HG03439 (cell line): ENCODE data around the gene IFT81.
"Not testable (repeated sequence)": the region's sequence is repeated elsewhere in the genome, so short reads cannot be mapped to it uniquely, and the experiment has no call there.

Experiments
- ATAC-seq: cut with Tn5 transposase; IDR thresholded peaks from one replicate; pipeline ENCODE4 v1.9.1; 2021; ENCODE audit warnings: mild to moderate bottlenecking, moderate library complexity; ENCODE audit not compliant: unreplicated experiment

The IFT81 gene

GRCh38 chr12:110235383-110235782, 111.2 kb downstream of the IFT81 start:
- no peak for ATAC-seq

- no peak for ATAC-seq
Measured at GRCh38 chr12:110243227-110243626, 119.1 kb downstream of the IFT81 start.

GRCh38 chr12:110244372-110244771, 120.2 kb downstream of the IFT81 start:
- ATAC-seq: no peak

- no peak for ATAC-seq
Measured at GRCh38 chr12:110244829-110245228, 120.7 kb downstream of the IFT81 start.

GRCh38 chr12:110245369-110245772, 121.2 kb downstream of the IFT81 start:
- ATAC-seq: no peak

- no peak for ATAC-seq
Measured at GRCh38 chr12:110246636-110247339, 122.6 kb downstream of the IFT81 start.

GRCh38 chr12:110247340-110248095, 123.4 kb downstream of the IFT81 start:
- no peak for ATAC-seq

- ATAC-seq: no peak
Measured at GRCh38 chr12:110248096-110248447, 123.9 kb downstream of the IFT81 start.

- no peak for ATAC-seq
Measured at GRCh38 chr12:110249105-110249504, 124.9 kb downstream of the IFT81 start.

- no peak for ATAC-seq
Measured at GRCh38 chr12:110249716-110250225, 125.6 kb downstream of the IFT81 start.

- ATAC-seq: no peak
Measured at GRCh38 chr12:110251381-110251780, 127.2 kb downstream of the IFT81 start.

- no peak for ATAC-seq
Measured at GRCh38 chr12:110252716-110253115, 128.6 kb downstream of the IFT81 start.

GRCh38 chr12:110253176-110253575, 129.0 kb downstream of the IFT81 start:
- no peak for ATAC-seq

- no peak for ATAC-seq
Measured at GRCh38 chr12:110254971-110255540, 130.9 kb downstream of the IFT81 start.

GRCh38 chr12:110255890-110256456, 131.8 kb downstream of the IFT81 start:
- ATAC-seq: not testable (repeated sequence)

- ATAC-seq: no peak
Measured at GRCh38 chr12:110256780-110257431, 132.7 kb downstream of the IFT81 start.

- no peak for ATAC-seq
Measured at GRCh38 chr12:110258466-110258865, 134.3 kb downstream of the IFT81 start.

GRCh38 chr12:110262442-110263388, 138.6 kb downstream of the IFT81 start:
- ATAC-seq: no peak

- no peak for ATAC-seq
Measured at GRCh38 chr12:110266381-110266960, 142.3 kb downstream of the IFT81 start.
